ENCODE data around the gene CREB3L4.

DNA sequence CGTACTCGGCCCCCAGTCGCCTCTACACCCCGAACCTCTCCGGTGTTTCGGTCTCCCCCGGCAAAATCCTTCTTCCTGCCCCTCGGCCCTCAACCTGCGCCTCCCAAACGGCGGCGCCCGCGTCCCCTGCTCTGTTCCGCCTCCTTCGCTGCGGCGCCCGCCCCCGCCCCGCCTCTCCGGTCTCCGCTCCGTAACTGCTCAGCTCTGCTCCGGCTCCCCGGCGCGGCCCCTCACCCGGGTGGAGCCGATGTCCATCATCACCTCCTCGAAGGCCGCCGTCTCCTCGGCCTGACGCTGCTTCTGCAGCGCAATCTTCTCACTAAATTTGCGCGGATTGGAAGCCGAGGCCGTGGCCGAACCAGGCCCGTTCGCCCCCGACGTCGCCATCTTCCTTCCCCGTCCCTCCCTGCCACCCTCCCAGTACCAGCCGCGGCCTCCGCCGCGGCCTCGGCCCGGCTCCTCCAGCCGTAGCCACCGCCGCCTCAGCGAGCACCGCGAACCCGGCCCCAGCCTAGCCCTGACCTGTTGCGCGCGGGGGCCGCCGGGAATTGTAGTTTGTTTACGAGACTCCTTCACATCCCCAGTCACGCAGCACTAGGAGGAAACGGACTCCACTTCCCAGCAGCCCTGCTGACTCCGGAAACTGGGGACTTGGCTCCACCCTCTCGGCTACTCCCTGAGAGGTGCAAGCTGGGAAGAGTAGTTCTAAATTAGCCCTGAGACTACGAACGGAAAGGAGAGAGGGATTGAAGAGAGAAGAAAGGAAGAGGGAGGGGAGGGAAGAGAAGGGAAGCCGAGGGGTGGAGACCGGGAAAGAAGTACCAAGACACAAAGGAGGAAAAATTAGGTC lies 9.4 kb upstream of the CREB3L4 start, which contains the start of gene CRTC2:
- TF ChIP-seq, protein P1, sequence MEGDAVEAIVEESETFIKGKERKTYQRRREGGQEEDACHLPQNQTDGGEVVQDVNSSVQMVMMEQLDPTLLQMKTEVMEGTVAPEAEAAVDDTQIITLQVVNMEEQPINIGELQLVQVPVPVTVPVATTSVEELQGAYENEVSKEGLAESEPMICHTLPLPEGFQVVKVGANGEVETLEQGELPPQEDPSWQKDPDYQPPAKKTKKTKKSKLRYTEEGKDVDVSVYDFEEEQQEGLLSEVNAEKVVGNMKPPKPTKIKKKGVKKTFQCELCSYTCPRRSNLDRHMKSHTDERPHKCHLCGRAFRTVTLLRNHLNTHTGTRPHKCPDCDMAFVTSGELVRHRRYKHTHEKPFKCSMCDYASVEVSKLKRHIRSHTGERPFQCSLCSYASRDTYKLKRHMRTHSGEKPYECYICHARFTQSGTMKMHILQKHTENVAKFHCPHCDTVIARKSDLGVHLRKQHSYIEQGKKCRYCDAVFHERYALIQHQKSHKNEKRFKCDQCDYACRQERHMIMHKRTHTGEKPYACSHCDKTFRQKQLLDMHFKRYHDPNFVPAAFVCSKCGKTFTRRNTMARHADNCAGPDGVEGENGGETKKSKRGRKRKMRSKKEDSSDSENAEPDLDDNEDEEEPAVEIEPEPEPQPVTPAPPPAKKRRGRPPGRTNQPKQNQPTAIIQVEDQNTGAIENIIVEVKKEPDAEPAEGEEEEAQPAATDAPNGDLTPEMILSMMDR (IDR thresholded peaks at IDR 0.05): no peak
- peak; percentile 63; the same call in 1 of the 2 replicates for TF ChIP-seq POLR2AphosphoS5 (IDR thresholded peaks at IDR 0.05; ENCODE audit: low read depth, low read length)

Measured in Panc1 (cell line).